CD4-positive, alpha-beta T cell treated with Interferon alpha-2 for 1 hour (primary cell): ENCODE results near the gene ACTL6A.
A peak's percentile ranks its signal among the peaks of the same experiment; 100 is the strongest.

Experiments used
- DNase-seq, 2 donors: peaks; one replicate each; pipeline ENCODE4 v3.0.0-alpha.2; 2020 to 2022

Gene ACTL6A

GRCh38 chr3:179599531-179599930, 36.8 kb downstream of the ACTL6A start:
- no peak for DNase-seq

GRCh38 chr3:179603321-179603720, 40.6 kb downstream of the ACTL6A start:
- no peak for DNase-seq

GRCh38 chr3:179603831-179604230, 41.1 kb downstream of the ACTL6A start:
- no peak for DNase-seq

DNA sequence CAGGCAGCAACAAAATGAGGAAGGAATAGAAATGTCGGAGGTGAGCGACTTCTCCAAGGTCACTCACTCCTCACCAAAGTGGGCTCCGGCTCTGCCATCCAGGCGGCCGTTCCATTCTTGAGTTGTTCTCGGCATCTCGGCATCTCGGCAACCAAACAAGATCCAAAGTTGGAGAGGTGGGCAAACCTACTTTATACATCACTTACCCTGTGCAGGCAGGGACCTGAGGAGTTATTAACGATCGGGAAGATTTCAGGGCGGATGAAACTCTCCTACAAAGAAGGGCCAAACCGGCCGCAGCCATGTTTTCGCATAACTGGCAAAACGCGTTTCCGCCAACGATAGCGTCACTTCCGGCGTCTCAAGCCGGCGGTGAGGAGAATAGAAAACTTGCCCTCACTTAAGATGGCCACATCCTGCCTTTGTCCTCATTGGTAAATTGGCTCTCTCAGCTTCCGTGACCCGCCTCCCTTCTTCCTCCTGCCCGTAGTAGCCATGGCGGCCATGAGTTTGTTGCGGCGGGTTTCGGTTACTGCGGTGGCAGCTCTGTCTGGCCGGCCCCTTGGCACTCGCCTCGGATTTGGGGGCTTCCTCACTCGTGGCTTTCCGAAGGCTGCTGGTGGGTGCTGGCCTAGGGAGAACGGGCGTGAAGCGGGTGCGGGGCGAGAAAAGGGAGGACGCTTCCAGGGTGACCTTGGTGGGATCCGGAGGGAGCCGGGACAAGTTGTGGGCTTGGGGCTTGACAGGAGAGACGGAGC, 41.8 kb downstream of the ACTL6A start, which contains the start of the genes MRPL47 and NDUFB5:
Gene MRPL47 (minus strand): TSS at position 318 of the 758 bp plus-strand sequence. CDS start 14 bp downstream, at position 304.
Gene NDUFB5 (plus strand): TSS at position 474 of the 758 bp plus-strand sequence. CDS start 22 bp downstream, at position 496.
- peak; percentile 94 to 95 for DNase-seq

DNA sequence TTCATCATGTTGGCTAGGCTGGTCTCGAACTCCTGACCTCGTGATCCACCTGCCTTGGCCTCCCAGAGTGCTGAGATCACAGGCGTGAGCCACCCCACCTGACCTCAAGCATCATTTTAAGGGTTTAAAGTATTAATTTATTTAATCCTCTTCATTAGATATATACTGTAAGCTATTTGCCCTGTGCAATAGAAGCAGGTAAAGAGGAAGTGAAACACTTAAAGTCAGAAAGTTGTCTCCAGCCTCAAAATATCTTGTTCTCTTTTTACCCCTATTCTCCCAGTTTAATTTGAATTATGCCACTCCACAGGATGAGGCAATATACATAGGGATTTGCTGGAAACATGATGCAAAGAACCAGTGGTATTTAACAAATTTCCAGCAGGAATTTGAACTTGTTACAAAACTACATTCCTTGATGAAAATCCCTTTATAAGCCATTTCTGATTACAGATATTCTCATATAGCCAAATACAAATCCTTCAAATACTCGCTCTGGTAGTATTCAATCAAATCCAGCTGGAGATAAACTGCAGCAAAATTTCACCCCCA, 43.9 kb downstream of the ACTL6A start:
- DNase-seq: no peak

DNA sequence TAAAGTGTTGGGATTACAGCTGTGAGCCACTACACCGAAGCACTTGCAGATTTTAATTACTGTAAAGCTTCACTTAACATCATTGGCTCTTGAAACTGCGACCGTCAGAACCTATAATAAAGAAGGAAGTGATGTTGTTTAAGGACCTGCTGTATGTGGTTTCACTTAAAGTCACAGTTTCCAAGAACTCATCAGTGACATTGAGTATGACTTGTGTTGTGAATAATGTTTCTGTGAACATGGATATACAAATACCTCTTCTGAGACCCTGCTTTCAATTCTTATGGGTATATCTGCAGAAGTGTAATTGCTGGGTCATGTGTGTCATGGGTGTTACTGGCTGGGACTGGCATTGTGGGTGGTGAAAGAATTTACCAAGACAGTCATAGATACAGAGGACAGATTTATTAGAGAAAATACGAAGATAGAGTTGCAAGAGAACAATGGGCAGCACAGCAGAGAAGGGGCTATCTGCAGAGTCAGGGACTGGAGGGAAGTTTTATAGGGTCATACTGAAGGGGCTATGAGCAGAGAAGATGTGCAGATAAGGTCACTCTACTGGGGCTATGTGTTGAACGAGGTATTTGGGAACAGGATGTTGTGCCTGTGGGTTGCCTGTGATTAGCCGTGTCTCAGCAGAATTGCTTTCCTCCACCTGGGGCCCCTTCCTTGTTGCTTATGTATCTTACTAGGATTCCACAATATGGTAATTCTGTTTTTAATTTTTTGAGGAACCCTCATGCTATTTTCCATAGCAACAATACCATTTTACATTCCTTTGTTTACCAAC, 46.4 kb downstream of the ACTL6A start:
- peak; percentile 15 to 66 for DNase-seq

DNA sequence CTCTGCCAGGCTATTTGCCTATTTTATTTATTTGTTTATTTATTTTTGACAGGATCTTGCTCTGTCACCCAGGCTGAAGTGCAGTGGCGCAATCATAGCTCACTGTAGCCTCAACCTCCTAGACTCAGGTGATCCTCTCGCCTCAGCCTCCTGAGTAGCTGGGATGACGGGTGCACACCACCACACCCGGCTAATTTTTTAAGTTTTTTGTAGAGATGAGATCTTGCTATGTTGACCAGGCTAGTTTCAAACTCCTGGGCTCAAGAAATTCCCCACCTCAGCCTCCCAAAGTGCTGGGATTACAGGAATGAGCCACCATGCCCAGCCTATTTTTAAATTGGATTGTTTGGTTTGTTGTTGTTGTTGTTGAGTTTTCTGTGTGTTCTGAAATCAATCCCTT, 47.3 kb downstream of the ACTL6A start:
- no peak for DNase-seq

- no peak for DNase-seq
These were observed 51.1 kb downstream of the ACTL6A start for GRCh38 chr3:179613807-179614206.

- no peak for DNase-seq
These were observed 52.9 kb downstream of the ACTL6A start for GRCh38 chr3:179615458-179616173.

- DNase-seq: no peak
These were observed 59.3 kb downstream of the ACTL6A start for GRCh38 chr3:179622023-179622422.

GRCh38 chr3:179624451-179624850, 61.7 kb downstream of the ACTL6A start:
- no peak for DNase-seq

DNA sequence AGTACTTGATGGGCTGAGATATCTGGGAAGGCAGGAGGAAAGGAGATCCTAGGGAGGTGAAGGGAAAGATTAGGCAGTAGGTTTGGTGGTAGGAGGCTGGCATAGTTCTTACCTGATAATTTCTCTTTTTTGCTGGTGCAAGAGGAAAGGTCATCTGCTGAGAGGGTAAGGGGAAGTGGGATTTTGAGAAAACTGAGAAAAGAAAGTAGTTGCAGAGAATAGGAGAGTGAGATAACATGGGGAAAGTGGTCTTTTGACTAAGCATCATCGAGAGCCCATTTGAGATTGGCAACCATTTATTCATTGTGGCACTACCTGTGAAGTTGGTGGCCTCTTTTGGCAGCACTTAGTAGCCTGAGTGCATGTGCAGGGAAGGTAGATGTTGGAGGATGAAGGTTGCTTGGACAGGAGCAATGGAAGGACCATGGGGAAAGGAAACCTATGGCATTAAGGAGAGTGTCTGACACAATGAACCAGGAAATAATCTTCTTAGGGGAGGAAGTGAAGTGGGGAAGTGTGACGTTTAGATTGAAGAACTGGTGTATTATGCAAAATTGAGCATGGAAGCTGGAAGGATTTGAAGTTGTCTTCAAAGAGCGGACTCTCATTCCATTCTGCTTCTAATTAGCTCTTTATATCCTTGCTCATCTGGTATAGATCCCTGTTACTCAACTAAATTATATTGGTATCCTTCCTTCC, 68.2 kb downstream of the ACTL6A start:
- no peak for DNase-seq
